GM18868 (cell line): ENCODE measurements around the gene PMEPA1.

ENCODE experiments used
- ATAC-seq: cut with Tn5 transposase; IDR thresholded peaks from one replicate; pipeline ENCODE4 v1.9.1; 2021; ENCODE audit warnings: mild to moderate bottlenecking, moderate library complexity; ENCODE audit not compliant: unreplicated experiment

Gene PMEPA1

DNA sequence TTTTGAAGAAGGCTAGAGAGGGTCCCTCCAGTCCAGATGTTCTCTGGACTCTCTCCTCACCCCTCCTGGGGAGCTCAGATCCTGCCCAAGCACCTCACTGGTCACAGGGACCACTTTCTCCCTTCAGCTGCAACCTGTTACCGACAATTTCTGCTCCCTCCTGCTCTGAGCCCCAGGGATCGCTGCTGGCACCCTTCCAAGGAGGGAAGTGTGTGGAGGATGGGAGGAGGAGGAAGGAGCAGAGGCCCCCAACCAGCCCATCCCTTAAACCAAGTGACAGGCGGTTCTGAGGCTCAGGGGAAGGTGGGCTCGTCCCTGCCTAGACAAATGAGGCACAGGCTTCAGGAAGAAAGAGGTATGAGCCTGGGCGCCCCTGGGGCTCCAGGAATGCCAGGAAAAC lies 13.9 kb downstream of the PMEPA1 start:
- ATAC-seq, result no peak

- ATAC-seq, result no peak
Measured at GRCh38 chr20:57695012-57695411, 14.8 kb downstream of the PMEPA1 start.

DNA sequence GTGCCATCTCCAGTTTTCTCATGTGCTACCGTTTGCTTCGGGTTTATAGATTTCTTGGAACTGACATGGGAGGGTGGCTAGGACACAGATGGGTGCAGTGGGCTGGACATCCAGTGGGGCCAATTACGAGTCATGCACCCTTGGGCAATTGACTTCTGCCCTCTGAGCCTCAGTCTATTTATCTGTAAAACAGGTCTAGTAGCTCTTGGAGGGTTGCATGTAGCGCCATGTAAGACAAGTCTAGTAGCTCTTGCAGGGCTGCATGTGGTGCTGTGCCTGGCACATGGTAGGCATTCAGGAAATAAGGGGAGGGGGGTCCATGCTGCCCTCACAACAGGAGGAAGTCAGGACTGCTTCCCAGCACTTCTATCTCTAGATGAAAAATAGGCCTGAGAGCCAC lies 15.3 kb downstream of the PMEPA1 start:
- no peak for ATAC-seq

- no peak for ATAC-seq
Measured at GRCh38 chr20:57693670-57694329, 16.0 kb downstream of the PMEPA1 start.

DNA sequence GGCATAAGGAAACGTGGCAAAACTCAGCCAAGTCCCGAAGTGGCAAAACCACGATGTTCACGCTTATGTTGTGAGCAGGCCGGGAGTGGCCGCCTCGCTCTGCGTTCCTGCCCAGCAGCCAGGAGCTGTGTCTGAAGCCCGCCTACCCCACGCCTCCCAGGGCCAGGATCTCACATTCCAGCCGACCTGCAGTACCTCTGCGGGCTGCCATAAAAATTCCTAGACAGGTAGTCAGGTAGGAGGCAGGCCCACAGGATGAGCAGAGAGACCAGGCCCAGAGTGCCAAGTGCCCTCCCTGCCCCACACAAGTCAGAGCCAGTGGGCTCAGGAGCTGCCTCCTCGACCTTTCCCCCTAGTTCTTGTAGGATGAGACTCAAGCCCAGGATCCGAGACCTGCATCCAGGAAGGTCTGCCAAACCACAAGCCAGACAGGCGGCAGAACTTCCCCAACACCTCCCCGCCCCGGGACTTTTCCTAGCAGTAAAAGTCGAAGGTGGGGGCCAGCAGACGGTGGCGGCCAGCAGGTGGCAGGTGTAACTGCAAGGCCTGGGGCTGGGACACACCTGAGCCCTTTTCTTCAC lies 16.7 kb downstream of the PMEPA1 start:
- no peak for ATAC-seq

GRCh38 chr20:57692393-57692792 lies 17.4 kb downstream of the PMEPA1 start:
- no peak for ATAC-seq

DNA sequence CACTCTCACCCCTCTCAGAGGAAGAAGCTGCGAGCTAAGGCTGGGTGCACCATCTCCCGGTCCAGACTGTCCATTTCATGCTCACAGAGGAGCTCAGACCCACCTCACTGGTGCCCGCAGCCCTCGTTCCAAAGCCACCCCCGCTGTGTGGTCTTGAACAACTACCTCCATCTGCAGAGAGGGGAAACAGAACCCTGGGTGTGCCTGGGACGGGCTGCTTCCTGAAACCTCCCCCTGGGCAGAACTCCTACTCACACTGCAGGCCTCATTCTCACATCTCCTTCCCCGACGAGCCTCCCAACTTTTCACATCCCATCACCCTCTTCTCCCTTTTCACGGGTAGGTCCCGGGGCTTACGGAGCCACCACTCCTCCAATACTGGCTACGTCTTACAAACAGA lies 18.1 kb downstream of the PMEPA1 start:
- ATAC-seq, result no peak

GRCh38 chr20:57690525-57690924 lies 19.3 kb downstream of the PMEPA1 start:
- no peak for ATAC-seq

DNA sequence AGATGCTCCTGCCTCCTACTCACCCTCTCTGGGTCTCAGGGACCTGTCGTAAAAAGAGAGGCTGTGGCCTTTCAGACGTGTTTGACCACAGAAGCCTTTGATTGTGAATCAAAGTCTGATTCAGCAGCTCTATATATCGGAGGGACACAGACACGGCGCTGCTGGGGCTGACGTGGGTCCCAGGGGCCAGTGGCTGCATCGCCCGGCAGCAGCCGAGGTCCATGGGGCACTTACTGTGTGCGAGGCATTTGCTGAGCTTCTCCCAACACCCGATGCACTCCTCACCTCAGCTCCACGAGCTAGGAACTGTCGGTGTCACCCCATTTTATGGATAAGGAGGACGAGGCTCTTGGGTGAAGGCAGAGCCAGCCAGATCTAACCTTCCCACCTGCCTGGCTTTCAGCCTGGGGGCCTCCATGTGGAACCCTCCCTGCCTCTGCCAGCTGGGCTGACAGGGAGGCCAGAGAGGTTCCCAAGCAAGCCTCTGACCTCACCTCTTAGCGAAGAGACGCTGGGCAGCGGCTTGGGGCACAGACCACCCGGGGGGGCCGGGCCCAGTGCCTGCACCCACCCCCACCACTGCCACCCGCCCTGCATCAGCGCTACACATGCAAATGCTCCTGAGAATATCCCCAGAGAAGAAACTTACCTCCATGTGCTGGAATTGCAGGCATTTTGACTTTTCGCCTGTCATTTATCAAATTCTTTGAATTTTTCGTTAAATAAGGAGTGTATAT lies 19.9 kb downstream of the PMEPA1 start:
- ATAC-seq, result no peak

DNA sequence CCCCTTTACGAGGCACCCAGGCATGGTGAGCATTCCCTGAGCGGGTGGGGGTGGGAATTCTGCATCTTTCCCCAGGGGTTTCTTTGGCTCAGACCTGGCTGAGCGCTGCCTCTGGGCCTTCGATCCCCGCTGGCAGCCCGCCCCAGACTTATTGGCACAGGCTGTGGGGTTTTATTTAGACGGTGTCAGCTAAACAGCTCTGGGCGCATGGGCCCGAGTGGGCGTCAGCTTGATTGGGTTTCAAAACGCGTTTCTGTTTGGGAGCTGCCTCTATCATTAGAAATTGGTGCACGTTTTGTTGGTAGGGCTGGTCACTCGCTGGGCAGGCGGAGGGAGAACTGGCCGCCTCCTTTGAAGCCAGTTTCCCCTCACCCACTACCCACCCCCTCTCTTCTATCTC lies 21.0 kb downstream of the PMEPA1 start:
- ATAC-seq, result no peak

- no peak for ATAC-seq
Measured at GRCh38 chr20:57688295-57688694, 21.5 kb downstream of the PMEPA1 start.

DNA sequence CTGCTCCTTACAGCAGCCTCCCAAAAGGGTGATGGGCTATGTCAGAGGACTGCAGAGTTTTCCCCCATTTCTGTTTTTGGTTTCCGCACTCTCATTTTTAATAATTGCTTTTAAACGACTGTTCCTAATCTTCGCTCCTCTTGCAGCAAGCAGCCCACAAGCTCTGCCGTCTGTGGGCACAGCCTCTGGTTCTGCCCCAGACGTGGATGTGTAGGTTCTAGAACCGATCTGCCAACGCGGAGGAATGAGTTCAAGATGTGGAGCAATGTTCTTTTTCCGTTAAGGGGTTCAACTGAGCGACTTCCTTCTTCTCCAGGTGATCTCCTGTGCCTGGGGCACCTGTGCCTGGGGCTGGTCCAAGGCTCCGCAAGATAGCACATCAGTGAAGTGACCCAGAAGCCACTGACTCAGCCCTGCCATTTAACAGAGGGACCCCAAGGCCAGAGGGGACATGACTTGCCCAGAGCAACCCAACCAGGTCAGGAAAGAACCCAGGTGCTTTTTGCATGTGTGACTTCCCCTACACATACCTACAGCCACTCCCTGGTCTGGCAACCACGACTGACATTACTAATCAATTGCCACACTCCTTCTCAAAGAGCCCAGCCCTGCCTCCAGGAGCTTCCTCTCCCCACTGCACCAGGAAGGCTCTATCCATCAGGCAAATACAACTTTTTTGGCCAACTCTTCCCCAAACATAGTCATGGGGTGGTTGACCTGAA lies 22.7 kb downstream of the PMEPA1 start:
- no peak for ATAC-seq

DNA sequence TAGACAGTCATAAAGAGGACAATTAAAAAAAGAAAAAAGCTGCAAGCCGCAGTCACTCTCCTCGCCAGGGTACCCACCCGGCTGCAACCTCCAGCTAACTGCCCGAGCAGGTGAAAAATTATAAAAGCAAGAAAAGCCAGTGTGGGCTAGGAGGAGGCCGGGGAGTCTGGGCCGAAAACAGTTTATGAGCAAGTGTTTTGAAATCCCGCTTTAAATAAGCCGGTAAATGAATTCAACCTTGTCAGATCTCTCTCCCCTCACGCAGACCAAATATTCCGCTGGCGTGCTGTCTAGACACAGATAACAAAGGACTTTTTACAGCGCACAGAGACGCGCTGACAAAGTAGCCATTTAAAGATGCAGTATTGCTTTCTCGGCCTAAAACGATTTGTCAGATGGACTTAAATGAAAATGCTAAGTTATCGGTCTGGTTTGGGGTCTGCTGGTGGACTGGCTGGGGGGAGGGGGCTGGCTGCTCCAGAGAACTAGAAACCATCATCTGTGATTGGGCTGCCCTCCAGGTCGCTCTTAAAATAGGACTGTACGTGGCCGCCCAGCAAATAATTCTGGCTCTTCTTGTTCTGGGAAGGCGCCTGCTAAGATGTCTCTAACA lies 24.6 kb downstream of the PMEPA1 start:
- no peak for ATAC-seq

DNA sequence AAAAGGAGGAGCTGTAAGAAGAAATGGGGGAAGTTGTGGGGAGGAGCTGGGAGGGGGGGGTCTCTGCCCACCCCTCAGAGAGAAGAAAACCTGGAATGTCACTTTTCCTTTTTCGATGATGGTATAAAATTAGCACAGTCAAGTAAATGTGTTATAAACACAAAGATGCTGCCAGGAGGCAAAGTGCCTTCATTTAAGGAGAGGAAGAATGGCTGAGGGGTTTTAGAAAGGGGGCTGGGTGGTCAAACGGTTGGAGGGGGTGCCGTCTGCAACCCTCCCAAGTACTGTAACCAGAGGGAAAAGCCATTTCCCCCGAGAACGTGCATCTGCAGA lies 25.0 kb downstream of the PMEPA1 start:
- no peak for ATAC-seq

DNA sequence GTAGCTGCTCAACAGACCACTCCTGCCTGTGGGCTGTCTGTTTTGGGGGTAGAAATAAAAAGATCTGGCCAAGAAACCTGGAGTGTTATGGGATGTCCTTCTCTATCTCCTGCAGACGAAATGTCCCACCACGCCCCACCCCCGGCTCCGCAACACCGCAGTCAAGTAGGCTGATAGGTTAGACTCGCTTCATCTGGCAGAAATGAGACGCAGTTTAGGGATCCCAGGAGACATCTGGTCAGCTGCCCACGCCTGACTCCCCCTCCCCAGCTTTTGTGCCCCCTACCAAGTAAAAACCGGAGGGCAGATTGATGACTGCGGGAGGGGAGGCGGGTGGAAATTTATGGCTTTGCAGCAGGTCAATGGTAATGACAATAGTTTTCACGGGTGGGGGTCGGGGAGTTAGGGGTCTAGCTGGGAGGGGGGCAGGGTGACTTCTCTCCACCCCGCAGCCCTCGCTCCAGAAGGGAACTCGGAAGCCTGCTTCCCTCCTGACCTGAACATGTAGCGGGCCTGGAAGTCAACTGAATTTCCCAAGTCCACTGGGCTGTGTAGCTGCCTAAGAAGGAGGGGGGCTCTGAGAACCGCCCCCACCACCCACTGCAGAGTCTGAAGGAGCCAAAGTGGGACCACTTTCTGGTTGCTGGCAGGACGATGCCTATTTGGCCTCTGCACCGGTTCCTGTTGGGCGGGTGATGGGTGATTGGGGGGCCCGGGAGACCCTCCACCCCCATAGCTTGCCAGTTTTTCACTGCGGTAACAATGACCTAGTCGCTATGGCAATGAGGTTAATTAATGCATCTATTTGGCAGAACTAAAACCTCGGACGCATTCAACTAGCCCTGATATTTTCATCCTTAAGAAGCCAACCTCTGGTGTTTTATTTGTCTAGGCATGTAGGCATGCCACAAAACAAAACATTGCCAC lies 25.7 kb downstream of the PMEPA1 start:
- ATAC-seq, result no peak

GRCh38 chr20:57683287-57683686 lies 26.5 kb downstream of the PMEPA1 start:
- no peak for ATAC-seq

GRCh38 chr20:57682184-57683101 lies 27.4 kb downstream of the PMEPA1 start:
- ATAC-seq, result peak; percentile 27

DNA sequence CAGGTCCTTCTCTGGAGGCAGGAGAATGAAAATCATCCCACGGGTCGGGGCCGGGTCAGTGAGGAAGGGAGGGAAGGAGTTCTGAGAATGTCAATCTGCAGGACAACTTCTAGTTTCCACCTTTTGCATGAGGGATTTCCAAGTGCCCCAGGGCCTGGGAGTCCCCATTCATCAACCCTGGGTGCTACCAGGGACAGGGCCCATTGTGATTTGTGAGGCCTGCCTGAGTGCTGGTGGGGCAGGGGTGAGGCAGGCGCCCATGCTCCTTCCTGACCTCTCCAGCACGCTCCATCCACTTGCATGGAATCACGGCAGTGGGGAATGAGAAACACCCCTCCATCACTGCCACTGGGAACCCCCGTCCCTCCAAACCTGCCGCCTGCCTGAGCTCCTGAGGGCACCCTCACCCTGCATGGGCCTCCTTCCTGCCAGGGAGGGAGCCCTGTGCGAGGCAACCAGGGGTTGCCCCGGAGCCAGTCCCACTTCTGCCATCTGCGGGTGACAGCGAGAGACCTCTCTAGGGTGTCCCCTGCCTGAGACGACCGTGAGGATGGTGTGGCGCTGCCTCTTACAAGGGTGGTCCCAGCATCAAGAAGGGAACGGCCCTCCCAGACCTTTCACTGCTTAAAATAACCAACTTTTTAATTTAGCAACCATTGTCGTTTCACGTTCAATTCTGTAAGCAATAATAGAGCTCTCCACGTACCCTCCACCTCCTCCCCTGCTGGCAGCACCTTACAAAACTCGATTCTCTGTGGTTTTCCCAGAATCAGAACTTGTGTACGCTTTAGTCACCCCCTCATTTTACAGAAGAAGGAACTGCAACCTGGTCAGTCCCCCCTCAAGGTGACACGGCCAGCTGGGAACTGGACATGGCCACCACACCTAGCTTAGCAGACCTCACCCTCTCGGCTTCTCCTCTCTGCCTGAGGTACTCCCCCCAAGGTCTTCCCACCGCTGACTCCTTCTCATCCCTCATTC lies 28.6 kb downstream of the PMEPA1 start:
- ATAC-seq, result peak; percentile 27
